Breast epithelium (tissue), 4 donors: ENCODE results near the gene EPB41L1. TPM values are rescaled to one million over a fixed set of nuclear protein-coding genes. Genes with fewer than 3 reads are reported as not detected.

Experiments used
- DNase-seq, 2 donors: peaks; one replicate each; pipeline ENCODE4 v3.0.0-alpha.2; 2019; ENCODE audit warnings: low spot score in 2 of 2
- H3K27ac ChIP-seq, 2 donors: fragments of 200-600 bp; sonication (generic) in 1 of 2; one replicate each; pipeline ENCODE4 v1.5.1; 2016 to 2019; ENCODE audit warnings: mild to moderate bottlenecking in 1 of 2
- H3K27me3 ChIP-seq, 2 donors: fragments of 200-600 bp; sonication (generic) in 1 of 2; one replicate each; pipeline versions ENCODE4 v1.5.1 to v1.6.0; 2017 to 2019; ENCODE audit warnings: control low read depth in 1 of 2, mild to moderate bottlenecking in 1 of 2
- H3K36me3 ChIP-seq: fragments of 200-600 bp; one replicate; pipeline ENCODE4 v1.5.1; 2019
- H3K4me1 ChIP-seq, 2 donors: fragments of 200-600 bp; sonication (generic); one replicate each; pipeline ENCODE4 v1.5.1; 2016 to 2019; ENCODE audit warnings: control low read depth in 1 of 2
- H3K4me3 ChIP-seq, 3 donors: fragments of 200-600 bp; sonication (generic); 1 replicate in 2 of 3; 2 replicates in 1 of 3; pipeline ENCODE4 v1.5.1; 2016 to 2019; ENCODE audit warnings: mild to moderate bottlenecking in 3 of 3, moderate library complexity in 2 of 3
- H3K9me3 ChIP-seq, 2 donors: fragments of 200-600 bp; sonication (generic) in 1 of 2; one replicate each; pipeline ENCODE4 v1.5.1; 2016 to 2019; ENCODE audit warnings: control low read depth in 1 of 2
- CTCF ChIP-seq, 3 donors: fragments of 450-650 bp; IDR thresholded peaks; one replicate each; pipeline ENCODE4 v1.5.1; 2016 to 2017; ENCODE audit warnings: antibody characterized with exemption in 3 of 3, mild to moderate bottlenecking in 3 of 3, moderate library complexity in 3 of 3
- POLR2A ChIP-seq: fragments of 450-650 bp; IDR thresholded peaks from one replicate; pipeline ENCODE4 v1.6.1; 2016; ENCODE audit warnings: antibody characterized with exemption, mild to moderate bottlenecking, moderate library complexity
- POLR2AphosphoS5 ChIP-seq, 3 donors: sonication (generic); formaldehyde crosslinking; IDR thresholded peaks; one replicate each; pipeline ENCODE4 v1.6.1; 2017; ENCODE audit warnings: antibody characterized with exemption in 3 of 3
- intact Hi-C: fragments of 100-400 bp; cut with DNase I; formaldehyde crosslinking; loops from one replicate; pipeline ENCODE4 v1.15.1; 2023; ENCODE audit warnings: low total_unique reads
- total RNA-seq, 3 donors: library from RNA; depleted of rRNA; stranded (reverse); fragments of >200 nt; gene quantifications; one replicate each; pipeline ENCODE4 v1.1.0, GENCODE V29; 2016

The EPB41L1 gene
- total RNA-seq, 3 donors from 2014 or later = 37.0 to 66.4 (median 43.7) TPM

- TF ChIP-seq POLR2AphosphoS5 (IDR thresholded peaks at IDR 0.05) = no peak
- no peak for TF ChIP-seq POLR2A
- TF ChIP-seq CTCF (IDR thresholded peaks at IDR 0.05) = no peak
- intact Hi-C loops = no loop called here
- Histone ChIP-seq H3K27me3 (no peaks in the 10 kb centered on the region), H3K9me3 (no peaks in the 10 kb centered on the region), H3K4me1 (no peaks in the 10 kb centered on the region), H3K36me3 (peaks cover 4% of the 10 kb centered on the region), H3K27ac (no peak overlapping the region), H3K4me3 (no peak overlapping the region)
- DNase-seq = no peak
Measured at GRCh38 chr20:36181934-36182603, 27.5 kb downstream of the EPB41L1 start.

DNA sequence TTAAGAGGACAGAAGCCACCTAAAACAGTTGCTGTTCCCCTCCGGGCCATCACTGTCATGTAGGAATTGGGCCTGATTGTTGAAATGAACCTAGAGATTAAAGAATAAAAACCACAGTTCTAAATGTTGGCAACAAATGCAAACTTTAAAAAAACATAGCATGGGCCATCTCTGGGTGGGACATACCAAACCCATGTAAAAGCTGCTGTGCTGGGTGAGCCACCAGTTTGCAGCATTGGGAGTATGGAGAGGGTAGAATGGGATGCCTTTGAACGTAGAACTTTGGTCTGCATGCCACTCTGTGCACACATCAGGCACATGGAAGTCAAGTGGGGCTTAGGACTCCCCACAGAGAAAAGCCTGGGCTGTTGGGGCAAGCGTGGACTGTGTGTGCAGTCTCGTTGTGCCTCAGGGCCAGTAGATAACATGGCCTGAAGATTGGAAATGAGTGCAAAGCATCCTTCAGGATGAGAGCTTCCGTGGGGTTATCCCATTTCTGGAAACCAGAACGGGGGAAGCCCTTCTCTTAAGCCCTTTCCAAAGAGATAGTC is 28.1 kb downstream of the EPB41L1 start:
- Histone ChIP-seq H3K4me1 (no peaks in the 10 kb centered on the region), H3K9me3 (no peaks in the 10 kb centered on the region), H3K27me3 (no peaks in the 10 kb centered on the region), H3K4me3 (no peak overlapping the region), H3K27ac (no peak overlapping the region), H3K36me3 (peaks cover 4% of the 10 kb centered on the region)
- intact Hi-C loops = no loop called here
- no peak for DNase-seq
- TF ChIP-seq CTCF (IDR thresholded peaks at IDR 0.05) (no peak), POLR2A (no peak), POLR2AphosphoS5 (IDR thresholded peaks at IDR 0.05) (no peak)

- Histone ChIP-seq H3K27ac (no peak overlapping the region), H3K9me3 (no peaks in the 10 kb centered on the region), H3K4me1 (no peaks in the 10 kb centered on the region), H3K27me3 (no peaks in the 10 kb centered on the region), H3K36me3 (no peaks in the 10 kb centered on the region), H3K4me3 (no peak overlapping the region)
- DNase-seq = no peak
- TF ChIP-seq POLR2A = no peak
- intact Hi-C loops = no loop called here
Measured at GRCh38 chr20:36183155-36183944, 28.8 kb downstream of the EPB41L1 start.

DNA sequence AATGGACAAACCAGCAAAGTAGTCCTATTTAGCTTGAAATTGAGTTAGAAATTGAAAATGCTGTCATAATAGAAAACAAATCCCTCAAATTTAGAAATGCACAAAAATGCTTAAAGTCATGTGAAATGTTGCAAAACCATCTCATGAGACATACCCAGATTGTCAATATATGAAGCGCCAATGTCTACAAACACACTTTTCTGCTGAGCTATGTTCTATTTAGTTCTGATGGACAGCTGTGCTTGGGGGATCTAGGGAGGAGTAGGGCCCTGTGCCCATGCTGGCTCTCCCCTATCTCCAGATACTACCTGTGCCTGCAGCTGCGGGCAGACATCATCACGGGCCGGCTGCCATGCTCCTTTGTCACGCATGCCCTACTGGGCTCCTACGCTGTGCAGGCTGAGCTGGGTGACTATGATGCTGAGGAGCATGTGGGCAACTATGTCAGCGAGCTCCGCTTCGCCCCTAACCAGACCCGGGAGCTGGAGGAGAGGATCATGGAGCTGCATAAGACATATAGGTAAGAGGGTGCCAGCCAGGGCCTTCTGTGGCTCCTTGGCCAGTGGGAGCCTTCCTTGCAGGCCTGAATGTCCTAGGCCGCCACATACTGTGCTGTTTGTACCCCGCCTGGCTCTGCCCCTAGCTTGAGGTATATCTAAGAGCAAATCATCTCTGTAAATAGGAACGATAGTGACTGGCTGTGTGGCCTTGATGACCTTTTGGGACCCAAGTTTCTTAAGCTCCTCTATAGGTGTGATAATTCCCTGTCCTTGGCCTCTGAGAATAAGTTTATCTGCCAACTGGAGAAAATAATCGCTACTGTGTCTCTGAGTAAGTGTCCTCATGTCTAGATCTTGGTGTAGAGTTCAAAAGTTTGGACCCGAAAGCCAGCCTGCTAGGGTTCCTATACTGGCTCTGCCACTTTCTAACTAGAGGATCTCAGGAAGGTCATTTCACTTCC is 30.6 kb downstream of the EPB41L1 start:
- intact Hi-C loops = loop anchor here (1.0 kb wide), 1 partner anchor 16 kb away; no protein-coding TSS in a partner anchor
- Histone ChIP-seq H3K4me1 (no peaks in the 10 kb centered on the region), H3K36me3 (peaks cover 8% of the 10 kb centered on the region), H3K27me3 (no peaks in the 10 kb centered on the region), H3K9me3 (no peaks in the 10 kb centered on the region), H3K4me3 (no peak overlapping the region), H3K27ac (no peak overlapping the region)
- DNase-seq = no peak
- TF ChIP-seq POLR2AphosphoS5 (IDR thresholded peaks at IDR 0.05) (no peak), POLR2A (no peak), CTCF (IDR thresholded peaks at IDR 0.05) (no peak)

DNA sequence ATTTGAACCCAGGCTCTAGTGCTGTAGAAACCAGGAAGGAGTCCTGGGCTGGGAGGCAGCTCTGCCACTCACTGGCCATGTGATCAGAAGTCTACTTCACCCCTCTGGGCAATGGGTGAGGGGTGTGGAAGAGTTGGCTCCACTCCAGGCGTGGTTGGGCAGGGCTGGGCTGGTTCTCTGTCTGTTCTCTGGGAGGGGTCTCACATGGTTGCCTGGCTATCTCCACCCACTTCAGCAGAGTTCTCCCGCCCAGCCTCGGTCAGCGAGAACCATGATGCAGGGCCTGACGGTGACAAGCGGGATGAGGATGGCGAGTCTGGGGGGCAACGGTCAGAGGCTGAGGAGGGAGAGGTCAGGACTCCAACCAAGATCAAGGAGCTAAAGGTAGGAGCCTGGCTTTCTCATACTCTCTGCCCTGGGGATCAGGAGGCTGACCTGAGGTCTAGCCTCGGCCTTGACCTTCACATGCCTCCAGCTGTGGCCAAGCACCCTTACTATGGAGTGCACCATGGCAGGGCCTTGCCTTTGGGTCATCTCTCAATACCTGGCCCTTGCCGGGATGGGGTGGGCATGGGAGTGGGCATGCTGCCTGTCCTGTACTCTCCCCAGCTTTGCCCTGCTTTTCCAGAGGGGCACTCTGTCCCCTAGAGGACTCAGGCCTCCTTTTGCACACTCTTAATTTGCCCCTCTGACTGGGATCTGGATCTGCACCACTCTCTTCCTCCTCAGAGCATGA is 39.6 kb downstream of the EPB41L1 start:
- Histone ChIP-seq H3K36me3 (peaks cover 10% of the 10 kb centered on the region), H3K4me3 (no peak overlapping the region), H3K27me3 (no peaks in the 10 kb centered on the region), H3K4me1 (no peaks in the 10 kb centered on the region), H3K27ac (no peak overlapping the region), H3K9me3 (no peaks in the 10 kb centered on the region)
- DNase-seq = no peak
- intact Hi-C loops = no loop called here
- TF ChIP-seq POLR2AphosphoS5 (IDR thresholded peaks at IDR 0.05) (no peak), POLR2A (no peak), CTCF (IDR thresholded peaks at IDR 0.05) (no peak)
